NK-92 treated with Interleukin-12 subunit alpha and Interleukin-12 subunit beta, amount 100 ng/mL, for 24 hours (cell line): ENCODE results near the gene MYO7A.

Experiments used
- DNase-seq: peaks from one replicate; lab custom pipeline; 2025; lab: John Stamatoyannopoulos, UW

MYO7A gene

GRCh38 chr11:77201991-77202841, 74.2 kb downstream of the MYO7A start:
- DNase-seq: no peak

GRCh38 chr11:77202941-77203900, 75.2 kb downstream of the MYO7A start:
- no peak for DNase-seq

GRCh38 chr11:77203901-77204753, 76.1 kb downstream of the MYO7A start:
- no peak for DNase-seq

- DNase-seq: no peak
These were observed 76.9 kb downstream of the MYO7A start for GRCh38 chr11:77204754-77205466.

GRCh38 chr11:77205467-77206263, 77.6 kb downstream of the MYO7A start:
- DNase-seq: no peak

- no peak for DNase-seq
These were observed 78.4 kb downstream of the MYO7A start for GRCh38 chr11:77206264-77207018.

- DNase-seq: no peak
These were observed 79.0 kb downstream of the MYO7A start for GRCh38 chr11:77207019-77207485.

- DNase-seq: no peak
These were observed 79.7 kb downstream of the MYO7A start for GRCh38 chr11:77207618-77208313.

GRCh38 chr11:77208535-77208934, 80.5 kb downstream of the MYO7A start:
- no peak for DNase-seq

- DNase-seq: no peak
These were observed 81.6 kb downstream of the MYO7A start for GRCh38 chr11:77209663-77210062.

- no peak for DNase-seq
These were observed 83.0 kb downstream of the MYO7A start for GRCh38 chr11:77211040-77211451.

- DNase-seq: no peak
These were observed 83.7 kb downstream of the MYO7A start for GRCh38 chr11:77211594-77212251.

GRCh38 chr11:77212314-77213007, 84.4 kb downstream of the MYO7A start:
- no peak for DNase-seq

GRCh38 chr11:77213029-77213579, 85.1 kb downstream of the MYO7A start:
- no peak for DNase-seq

- no peak for DNase-seq
These were observed 85.8 kb downstream of the MYO7A start for GRCh38 chr11:77213589-77214428.

GRCh38 chr11:77214557-77214956, 86.5 kb downstream of the MYO7A start:
- DNase-seq: no peak
